ENCODE results near the gene GARIN5A.

DNA sequence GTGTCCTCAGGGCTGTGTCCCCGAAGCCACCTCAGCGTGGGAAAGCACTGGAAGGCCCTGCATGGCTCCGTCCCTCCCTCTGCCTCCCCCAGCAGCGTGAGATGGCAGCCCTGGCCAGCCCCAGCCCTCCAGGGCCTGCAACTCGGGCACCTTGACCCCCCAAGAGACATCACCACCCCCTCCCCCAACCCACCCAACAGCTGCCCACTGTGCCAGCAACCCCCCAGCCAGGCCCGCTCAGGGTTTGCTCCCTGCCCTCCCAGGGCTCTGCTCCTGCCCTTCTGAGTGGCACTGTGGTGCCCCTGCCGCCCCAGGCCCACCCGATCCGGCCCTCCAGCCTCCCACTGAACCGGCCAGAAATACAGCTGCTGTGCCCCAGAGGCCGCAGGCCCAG is 38.5 kb upstream of the GARIN5A start:
- TF ChIP-seq, protein P1, sequence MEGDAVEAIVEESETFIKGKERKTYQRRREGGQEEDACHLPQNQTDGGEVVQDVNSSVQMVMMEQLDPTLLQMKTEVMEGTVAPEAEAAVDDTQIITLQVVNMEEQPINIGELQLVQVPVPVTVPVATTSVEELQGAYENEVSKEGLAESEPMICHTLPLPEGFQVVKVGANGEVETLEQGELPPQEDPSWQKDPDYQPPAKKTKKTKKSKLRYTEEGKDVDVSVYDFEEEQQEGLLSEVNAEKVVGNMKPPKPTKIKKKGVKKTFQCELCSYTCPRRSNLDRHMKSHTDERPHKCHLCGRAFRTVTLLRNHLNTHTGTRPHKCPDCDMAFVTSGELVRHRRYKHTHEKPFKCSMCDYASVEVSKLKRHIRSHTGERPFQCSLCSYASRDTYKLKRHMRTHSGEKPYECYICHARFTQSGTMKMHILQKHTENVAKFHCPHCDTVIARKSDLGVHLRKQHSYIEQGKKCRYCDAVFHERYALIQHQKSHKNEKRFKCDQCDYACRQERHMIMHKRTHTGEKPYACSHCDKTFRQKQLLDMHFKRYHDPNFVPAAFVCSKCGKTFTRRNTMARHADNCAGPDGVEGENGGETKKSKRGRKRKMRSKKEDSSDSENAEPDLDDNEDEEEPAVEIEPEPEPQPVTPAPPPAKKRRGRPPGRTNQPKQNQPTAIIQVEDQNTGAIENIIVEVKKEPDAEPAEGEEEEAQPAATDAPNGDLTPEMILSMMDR (IDR thresholded peaks at IDR 0.05) = no peak
- TF ChIP-seq POLR2A (IDR thresholded peaks at IDR 0.05) = no peak

Data from uterus (tissue), 2 donors.